ENCODE data around the gene RHOXF2B. TPM values are rescaled to one million over a fixed set of nuclear protein-coding genes. Genes with fewer than 3 reads are reported as not detected.

Gene RHOXF2B
- total and polyA plus RNA-seq, 2 donors (not counting 3 experiments of a cell fraction or from before 2014, with no cell fraction given) = not detected

- FAIRE-seq = no peak
- Histone ChIP-seq H3K4me2 (ENCODE audit: insufficient read depth, low read length) (no peak overlapping the region), H3K36me3 (ENCODE audit: control insufficient read depth in 2 of 2, extremely low read depth in 1 of 2, insufficient read depth in 2 of 2, low read length in 2 of 2) (no peaks in the 10 kb centered on the region), H3K27ac (ENCODE audit: insufficient read depth, low read depth, low read length) (no peak overlapping the region), H3K4me1 (ENCODE audit: control insufficient read depth, extremely low read depth, insufficient read depth, low read length) (no peaks in the 10 kb centered on the region), H3K9me1 (replicated peaks; ENCODE audit: control insufficient read depth, extremely low read depth, insufficient read depth, low read length) (no peaks in the 10 kb centered on the region), H3K79me2 (ENCODE audit: control insufficient read depth, insufficient read depth, low read length) (no peaks in the 10 kb centered on the region), H3K4me3 (replicated peaks in 1 of 3; ENCODE audit: insufficient read depth in 1 of 3, low read depth in 1 of 3, low read length in 3 of 3) (no peak overlapping the region), H4K20me1 (replicated peaks; ENCODE audit: control insufficient read depth, extremely low read depth, insufficient read depth, low read length) (no peaks in the 10 kb centered on the region), H3K27me3 (ENCODE audit: control insufficient read depth in 2 of 2, insufficient read depth in 2 of 2, low read length in 2 of 2) (no peaks in the 10 kb centered on the region), H3K9ac (replicated peaks; ENCODE audit: extremely low read depth, insufficient read depth, low read length) (no peak overlapping the region), H3K9me3 (replicated peaks; ENCODE audit: control insufficient read depth, insufficient read depth, low read length) (no peaks in the 10 kb centered on the region), H2AFZ (ENCODE audit: low read depth, low read length) (no peak overlapping the region)
- TF ChIP-seq, protein P1, sequence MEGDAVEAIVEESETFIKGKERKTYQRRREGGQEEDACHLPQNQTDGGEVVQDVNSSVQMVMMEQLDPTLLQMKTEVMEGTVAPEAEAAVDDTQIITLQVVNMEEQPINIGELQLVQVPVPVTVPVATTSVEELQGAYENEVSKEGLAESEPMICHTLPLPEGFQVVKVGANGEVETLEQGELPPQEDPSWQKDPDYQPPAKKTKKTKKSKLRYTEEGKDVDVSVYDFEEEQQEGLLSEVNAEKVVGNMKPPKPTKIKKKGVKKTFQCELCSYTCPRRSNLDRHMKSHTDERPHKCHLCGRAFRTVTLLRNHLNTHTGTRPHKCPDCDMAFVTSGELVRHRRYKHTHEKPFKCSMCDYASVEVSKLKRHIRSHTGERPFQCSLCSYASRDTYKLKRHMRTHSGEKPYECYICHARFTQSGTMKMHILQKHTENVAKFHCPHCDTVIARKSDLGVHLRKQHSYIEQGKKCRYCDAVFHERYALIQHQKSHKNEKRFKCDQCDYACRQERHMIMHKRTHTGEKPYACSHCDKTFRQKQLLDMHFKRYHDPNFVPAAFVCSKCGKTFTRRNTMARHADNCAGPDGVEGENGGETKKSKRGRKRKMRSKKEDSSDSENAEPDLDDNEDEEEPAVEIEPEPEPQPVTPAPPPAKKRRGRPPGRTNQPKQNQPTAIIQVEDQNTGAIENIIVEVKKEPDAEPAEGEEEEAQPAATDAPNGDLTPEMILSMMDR (IDR thresholded peaks at IDR 0.05; ENCODE audit: extremely low read depth in 1 of 2, insufficient read depth in 1 of 2, low read depth in 1 of 2, low read length in 2 of 2) = no peak
- TF ChIP-seq, protein P2, sequence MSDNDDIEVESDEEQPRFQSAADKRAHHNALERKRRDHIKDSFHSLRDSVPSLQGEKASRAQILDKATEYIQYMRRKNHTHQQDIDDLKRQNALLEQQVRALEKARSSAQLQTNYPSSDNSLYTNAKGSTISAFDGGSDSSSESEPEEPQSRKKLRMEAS (IDR thresholded peaks at IDR 0.05; ENCODE audit: insufficient read depth, insufficient read length) = no peak
- TF ChIP-seq MYC (IDR thresholded peaks at IDR 0.05; ENCODE audit: low read depth, low read length) = no peak
- TF ChIP-seq JUN (IDR thresholded peaks at IDR 0.05; ENCODE audit: borderline replicate concordance, insufficient read depth, insufficient read length, low read depth) = no peak
- TF ChIP-seq EZH2 (IDR thresholded peaks at IDR 0.05; ENCODE audit: borderline replicate concordance, low read depth, low read length, severe bottlenecking) = no peak
- TF ChIP-seq FOS (IDR thresholded peaks at IDR 0.05; ENCODE audit: borderline replicate concordance, insufficient read depth, low read length) = no peak
- TF ChIP-seq GATA2 (IDR thresholded peaks at IDR 0.05; ENCODE audit: insufficient read depth, insufficient read length, low read depth, low read length) = no peak
- TF ChIP-seq POLR2AphosphoS5 (IDR thresholded peaks at IDR 0.05; ENCODE audit: insufficient read depth, low read depth, low read length) = no peak
- no peak for TF ChIP-seq POLR2A (IDR thresholded peaks at IDR 0.05; ENCODE audit: low read depth, low read length)
- POLR2A ChIA-PET = no interaction called here
- intact Hi-C loops (cut with micrococcal nuclease) (no loop called here), dilution Hi-C loops (cut with MboI; ENCODE audit: extremely low pct_ligation_motif_present, low sequenced_read_pairs) (no loop called here)
- no TSS peak for BruUV-seq (replicated peaks)
- no peak for DNase-seq (ENCODE audit: low read depth, low spot score)
- CTCF ChIA-PET = no interaction called here
Measured at GRCh38 chrX:120029354-120029753, 48.1 kb downstream of the RHOXF2B start.
